ENCODE measurements around the gene TMEM170A.
"Not testable (repeated sequence)": the region's sequence is repeated elsewhere in the genome, so short reads cannot be mapped to it uniquely, and the experiment has no call there.

The TMEM170A gene

GRCh38 chr16:75464122-75464918 is at the start of gene TMEM170A:
TSS of gene TMEM170A (minus strand) at chr16:75464689. CDS start at chr16:75464600, 89 bp downstream.
- peak; percentile 99 for DNase-seq (ENCODE audit: low read depth)

GRCh38 chr16:75506574-75506973 is 42.1 kb upstream of the TMEM170A start:
- DNase-seq (ENCODE audit: low read depth), result no peak

GRCh38 chr16:75506107-75506506 is 41.6 kb upstream of the TMEM170A start:
- DNase-seq (ENCODE audit: low read depth), result no peak

DNA sequence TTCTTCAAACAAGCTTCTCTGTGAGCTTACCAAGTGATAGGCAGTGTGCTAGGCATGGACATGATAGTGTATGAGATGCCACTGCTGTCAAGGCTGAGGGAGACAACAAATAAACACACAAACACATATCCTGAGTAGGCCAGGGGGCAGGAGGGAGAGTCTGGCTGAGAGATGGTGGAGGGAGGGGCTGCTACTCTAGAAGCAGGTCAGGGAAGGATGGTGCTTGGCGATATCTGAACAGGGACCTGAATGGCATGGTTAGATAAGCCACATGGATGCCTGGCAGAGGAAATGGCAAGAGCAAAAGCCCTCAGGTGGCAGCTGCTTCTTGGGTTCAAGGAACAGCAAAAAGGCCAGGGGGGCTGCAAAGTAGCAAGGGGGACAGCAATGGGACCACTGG is 39.3 kb upstream of the TMEM170A start:
- DNase-seq (ENCODE audit: low read depth), result no peak

DNA sequence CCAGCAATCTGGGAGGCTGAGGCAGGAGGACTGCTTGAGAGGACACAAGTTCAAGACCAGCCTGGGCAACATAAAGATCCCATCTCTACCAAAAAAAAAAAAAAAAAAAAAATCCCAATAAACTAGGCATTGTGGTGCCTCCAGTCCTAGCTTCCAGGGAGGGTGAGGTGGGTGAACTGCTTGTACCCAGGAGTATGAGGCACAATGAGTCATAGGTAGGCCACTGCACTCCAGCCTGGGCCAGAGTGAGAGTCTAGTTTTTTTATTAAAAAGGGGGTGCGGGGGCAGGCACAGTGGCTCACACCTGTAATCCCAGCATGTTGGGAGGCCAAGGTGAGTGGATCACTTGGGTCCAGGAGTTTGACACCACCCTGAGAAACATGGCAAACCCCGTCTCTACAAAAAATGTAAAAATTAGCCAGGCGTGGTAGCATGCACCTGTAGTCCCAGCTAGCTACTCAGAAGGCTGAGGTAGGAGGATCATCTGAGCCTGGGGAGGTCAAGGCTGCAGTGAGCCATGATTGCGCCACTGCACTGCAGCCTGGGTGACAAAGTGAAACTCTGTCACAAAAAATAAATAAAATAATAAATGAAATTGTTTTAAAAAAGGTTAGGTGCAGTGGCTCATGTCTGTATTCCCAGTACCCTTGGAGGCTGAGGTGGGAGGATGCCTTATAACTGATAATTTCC is 38.6 kb upstream of the TMEM170A start:
- no peak for DNase-seq (ENCODE audit: low read depth)

DNA sequence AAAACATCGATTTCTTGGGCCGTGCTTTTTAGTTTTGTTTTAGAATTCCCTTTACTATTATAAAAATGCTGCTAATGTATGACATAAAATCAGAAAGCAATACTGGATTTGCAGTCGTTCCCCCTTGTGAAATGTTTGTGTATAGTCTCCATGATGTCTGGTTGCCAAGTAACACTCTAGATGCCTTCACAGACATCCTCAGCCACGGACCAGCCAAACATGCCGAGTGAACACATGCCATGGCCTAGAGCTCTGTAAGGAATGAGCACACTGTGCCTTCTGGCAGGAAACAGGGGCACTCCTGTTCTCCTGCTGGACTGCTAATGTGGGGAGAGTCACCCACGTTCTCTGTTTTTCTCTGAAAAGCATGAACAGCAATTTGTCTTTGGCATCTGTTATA is 37.3 kb upstream of the TMEM170A start:
- DNase-seq (ENCODE audit: low read depth), result not testable (repeated sequence)

DNA sequence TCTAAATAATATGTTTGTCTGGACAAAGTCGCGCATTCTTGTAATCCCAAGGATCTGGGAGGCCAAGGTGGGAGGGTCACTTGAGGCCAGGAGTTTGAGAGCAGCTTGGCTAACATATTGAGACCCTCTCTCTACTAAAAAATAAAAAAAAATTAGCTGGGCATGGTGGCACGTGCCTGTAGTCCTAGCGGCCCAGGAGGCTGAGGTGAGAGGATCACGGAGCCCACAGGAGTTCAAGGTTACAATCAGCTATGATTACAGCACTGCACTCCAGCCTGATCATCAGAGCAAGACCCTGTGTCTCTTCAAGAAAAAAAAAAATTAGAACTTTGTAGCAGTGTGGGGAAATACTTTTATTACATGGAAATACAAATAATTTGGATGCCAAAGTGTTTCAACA is 36.9 kb upstream of the TMEM170A start:
- no peak for DNase-seq (ENCODE audit: low read depth)

GRCh38 chr16:75498605-75499322 is 34.3 kb upstream of the TMEM170A start:
- not testable (repeated sequence) for DNase-seq (ENCODE audit: low read depth)

GRCh38 chr16:75497558-75497957 is 33.1 kb upstream of the TMEM170A start:
- DNase-seq (ENCODE audit: low read depth), result no peak

DNA sequence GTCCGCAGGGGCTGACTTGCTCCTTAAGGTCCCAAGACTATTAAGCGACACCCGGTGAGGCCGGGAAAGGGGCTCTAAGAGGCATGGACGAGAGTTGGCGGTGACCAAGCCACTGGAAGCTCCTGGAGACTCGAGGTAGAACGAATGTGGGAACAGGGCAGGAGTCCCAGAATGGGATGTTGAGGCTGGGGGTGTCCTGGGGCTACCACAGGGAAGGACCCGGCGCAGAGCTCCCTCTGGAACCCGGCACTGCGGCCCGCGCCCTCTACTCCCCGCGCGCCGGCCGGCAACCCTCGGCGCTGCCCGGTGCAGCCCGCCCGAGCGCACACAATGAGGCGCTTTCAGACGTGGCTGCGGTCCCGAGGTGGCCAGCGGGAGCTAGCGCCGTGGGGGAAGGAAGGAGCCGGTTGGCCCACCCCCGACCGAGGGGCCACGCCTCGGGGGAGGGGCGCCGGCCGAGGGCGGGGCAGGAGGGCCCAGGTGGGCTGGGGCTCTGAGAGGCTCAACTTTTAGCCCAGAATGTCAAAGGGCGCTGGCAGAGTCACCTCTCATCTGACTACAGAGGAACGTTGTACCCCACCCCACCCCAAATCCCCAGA is 30.7 kb upstream of the TMEM170A start, which contains the start of gene CHST6:
Gene CHST6 (minus strand): TSS at position 366 of the 599 bp plus-strand sequence. CDS start 15,613 bp downstream, outside the sequence.
- no peak for DNase-seq (ENCODE audit: low read depth)

- no peak for DNase-seq (ENCODE audit: low read depth)
Measured at GRCh38 chr16:75494661-75495075, 30.2 kb upstream of the TMEM170A start.

DNA sequence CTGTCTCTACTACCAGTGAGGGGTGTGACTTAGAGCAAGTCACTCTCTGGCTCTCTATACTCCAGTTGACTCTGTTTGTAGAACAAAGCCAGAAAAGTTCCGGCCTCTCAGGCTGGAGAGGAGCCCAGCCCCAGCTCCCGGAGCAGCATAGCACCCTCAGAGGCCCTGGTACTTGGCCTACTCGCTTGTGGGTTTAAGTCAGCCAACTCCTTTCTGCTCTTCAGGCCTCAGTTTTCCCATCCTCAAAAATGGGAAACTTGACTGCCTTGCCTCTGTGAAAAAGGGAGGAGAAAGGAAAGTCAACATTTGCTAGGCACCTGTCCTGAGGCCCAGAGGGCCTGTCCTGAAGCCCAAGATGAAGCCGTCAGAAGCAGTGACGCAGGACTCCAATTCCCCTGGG is 29.7 kb upstream of the TMEM170A start:
- no peak for DNase-seq (ENCODE audit: low read depth)

DNA sequence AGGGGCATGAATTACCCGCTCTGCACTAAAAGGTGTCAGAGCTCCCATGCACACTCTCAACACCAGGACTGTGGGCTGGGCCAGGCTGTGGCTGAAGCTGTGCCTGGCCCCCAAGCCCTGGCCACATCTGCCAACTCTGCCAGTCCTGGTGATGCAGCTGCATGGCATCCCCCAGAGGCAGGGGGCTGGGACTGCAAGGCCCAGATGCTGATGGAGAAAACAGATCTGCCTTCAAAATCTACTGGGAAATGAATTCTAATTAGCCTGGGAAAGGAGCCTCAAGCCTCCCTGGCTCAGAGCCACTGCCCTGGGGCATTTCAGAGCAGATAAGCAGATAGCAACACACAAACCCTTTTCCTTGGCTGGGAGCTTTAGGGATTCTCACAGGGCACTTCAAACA is 27.4 kb upstream of the TMEM170A start:
- no peak for DNase-seq (ENCODE audit: low read depth)

DNA sequence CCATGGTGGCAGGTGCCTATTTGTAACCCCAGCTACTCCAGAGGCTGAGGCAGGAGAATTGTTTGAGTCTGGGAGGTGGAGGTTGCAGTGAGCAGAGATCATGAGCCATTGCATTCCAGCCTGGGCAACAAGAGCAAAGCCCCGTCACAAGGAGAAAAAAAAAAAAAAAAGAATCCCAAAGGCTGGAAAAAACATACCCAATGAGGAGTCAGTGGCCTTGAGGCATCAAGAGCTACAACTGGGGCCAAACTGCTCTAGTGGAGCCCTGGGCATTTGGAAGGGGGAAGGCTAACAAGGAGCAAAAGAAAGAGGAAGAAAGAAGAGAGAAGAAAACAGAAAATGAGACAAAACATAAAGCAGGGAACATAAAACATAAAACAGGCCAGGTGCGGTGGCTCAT is 23.8 kb upstream of the TMEM170A start:
- DNase-seq (ENCODE audit: low read depth), result no peak

DNA sequence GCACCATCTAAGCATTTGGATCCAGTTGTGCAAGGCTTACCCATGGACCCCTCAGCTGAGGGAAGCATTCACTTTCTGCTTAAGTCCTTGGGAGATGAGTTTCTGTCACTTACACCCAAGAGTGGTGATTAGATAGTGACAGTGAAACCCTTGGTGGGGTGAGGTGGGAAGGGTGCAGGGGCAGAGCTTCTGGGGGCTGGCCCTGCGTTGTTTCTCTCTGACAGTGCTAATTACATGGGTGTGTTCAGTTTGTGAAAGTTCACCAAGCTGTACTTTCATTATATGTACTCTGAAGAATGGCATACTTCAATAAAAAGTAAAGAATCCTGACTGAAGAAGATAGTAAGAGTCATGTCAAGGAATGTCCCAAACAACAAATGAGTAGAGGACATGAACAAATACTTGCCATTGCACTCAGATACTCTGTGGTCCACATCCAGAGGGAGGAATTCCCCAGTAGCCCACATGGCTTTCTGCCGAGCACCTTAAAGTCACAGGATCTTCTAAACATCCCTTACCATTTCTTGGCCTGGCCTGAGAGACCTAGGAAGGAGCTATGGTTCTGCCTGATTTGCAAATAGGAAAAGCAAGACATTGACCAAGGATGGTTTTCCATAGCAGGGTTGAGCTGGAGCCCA is 22.3 kb upstream of the TMEM170A start:
- no peak for DNase-seq (ENCODE audit: low read depth)

DNA sequence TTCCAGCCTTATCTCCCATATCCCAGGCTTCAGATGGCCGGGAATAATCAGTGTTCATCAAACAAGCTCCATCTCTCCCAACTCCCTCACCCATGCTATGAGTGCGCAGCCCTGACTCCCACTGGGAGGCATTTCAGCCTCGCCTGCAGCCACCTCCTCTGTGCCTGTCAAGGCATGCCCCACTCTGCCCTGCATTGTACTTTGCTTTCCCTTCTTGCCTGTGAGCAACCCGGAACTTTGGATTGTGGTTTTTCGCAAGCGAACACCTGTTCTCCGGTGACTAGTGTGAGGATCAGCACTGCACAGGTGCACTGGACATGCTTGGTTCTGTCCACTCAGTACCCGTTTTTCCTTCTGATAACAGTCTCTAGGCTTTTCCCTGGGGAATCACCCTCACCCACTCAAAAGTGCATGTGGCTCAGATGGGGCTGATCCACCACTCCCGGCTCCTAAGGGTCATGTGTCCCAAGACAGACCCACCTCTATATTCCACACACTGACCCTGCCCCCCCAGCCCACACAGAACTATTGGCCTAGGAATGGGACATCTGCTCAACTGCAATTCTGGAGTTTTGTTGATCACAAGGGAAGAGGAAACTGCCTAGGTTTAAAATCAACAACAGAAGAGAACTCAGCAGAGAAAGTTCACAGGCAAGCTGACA is 21.7 kb upstream of the TMEM170A start:
- no peak for DNase-seq (ENCODE audit: low read depth)

- DNase-seq (ENCODE audit: low read depth), result no peak
Measured at GRCh38 chr16:75485230-75486013, 20.9 kb upstream of the TMEM170A start.

DNA sequence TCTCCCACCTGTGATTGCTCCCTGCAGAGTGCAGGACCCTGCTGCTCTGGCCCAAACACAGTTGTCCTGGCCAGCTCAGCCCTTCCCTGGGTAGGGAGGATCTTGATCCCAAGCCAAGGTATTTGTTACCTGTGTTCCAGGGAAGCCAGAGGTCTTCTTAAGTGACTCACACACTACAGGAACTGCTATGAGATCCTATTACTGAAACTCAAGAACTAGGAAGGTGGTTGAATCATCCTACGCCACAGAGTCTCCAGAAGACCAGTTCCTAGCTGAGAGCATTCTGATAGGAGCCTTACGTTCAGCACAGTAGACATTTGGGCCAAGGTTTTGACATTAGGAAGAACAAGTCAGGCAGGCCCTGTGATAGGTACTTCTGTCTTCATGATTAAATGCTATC is 18.7 kb upstream of the TMEM170A start:
- no peak for DNase-seq (ENCODE audit: low read depth)

GRCh38 chr16:75482434-75483205 is 18.1 kb upstream of the TMEM170A start:
- DNase-seq (ENCODE audit: low read depth), result no peak

DNA sequence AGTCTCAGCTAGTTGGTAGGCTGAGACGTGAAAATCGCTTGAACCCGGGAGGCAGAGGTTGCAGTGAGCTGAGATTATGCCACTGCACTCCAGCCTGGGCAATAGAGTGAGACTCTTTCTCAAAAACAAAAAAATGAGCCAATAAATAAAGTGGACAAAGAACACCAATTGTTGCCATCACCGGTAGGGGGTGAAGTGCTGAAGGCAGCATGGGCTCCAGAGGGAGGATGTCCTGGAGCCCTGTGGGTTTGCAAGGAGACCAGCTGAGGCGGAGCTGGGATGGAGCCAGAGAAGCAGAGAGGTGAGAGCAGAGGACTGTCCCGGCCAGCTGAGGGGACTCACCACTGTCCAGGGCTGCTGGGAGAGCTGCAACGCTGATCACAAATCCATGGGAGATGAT is 17.0 kb upstream of the TMEM170A start:
- no peak for DNase-seq (ENCODE audit: low read depth)

Data from activated T-helper 9 cell treated with anti-CD3 and anti-CD28 coated beads, Interleukin-2, amount 50 U/mL, for 16 hours (primary cell).